HFF-Myc (cell line): ENCODE results near the gene PGA3.
"Not testable (repeated sequence)": the region's sequence is repeated elsewhere in the genome, so short reads cannot be mapped to it uniquely, and the experiment has no call there.

Experiments
- DNase-seq: peaks from one replicate; pipeline ENCODE4 v3.0.0-alpha.2; 2011; ENCODE audit warnings: low read depth; ENCODE audit errors: extremely low read depth
- H3K4me3 ChIP-seq: replicated peaks from 2 replicates; pipeline ENCODE4 v1.5.1; 2011; ENCODE audit warnings: low read depth, mild to moderate bottlenecking, control low read depth, low read length
- TF ChIP-seq, protein P1 (sequence below): IDR thresholded peaks from 2 replicates; pipeline ENCODE4 v1.5.1; 2012; ENCODE audit warnings: mild to moderate bottlenecking, low read depth, low read length, control low read depth; ENCODE audit errors: missing control alignments

The PGA3 gene

GRCh38 chr11:61172888-61173287 lies 30.4 kb upstream of the PGA3 start:
- no peak overlapping the region for H3K4me3 ChIP-seq
- no peak for DNase-seq
- TF ChIP-seq, protein P1, sequence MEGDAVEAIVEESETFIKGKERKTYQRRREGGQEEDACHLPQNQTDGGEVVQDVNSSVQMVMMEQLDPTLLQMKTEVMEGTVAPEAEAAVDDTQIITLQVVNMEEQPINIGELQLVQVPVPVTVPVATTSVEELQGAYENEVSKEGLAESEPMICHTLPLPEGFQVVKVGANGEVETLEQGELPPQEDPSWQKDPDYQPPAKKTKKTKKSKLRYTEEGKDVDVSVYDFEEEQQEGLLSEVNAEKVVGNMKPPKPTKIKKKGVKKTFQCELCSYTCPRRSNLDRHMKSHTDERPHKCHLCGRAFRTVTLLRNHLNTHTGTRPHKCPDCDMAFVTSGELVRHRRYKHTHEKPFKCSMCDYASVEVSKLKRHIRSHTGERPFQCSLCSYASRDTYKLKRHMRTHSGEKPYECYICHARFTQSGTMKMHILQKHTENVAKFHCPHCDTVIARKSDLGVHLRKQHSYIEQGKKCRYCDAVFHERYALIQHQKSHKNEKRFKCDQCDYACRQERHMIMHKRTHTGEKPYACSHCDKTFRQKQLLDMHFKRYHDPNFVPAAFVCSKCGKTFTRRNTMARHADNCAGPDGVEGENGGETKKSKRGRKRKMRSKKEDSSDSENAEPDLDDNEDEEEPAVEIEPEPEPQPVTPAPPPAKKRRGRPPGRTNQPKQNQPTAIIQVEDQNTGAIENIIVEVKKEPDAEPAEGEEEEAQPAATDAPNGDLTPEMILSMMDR = no peak

DNA sequence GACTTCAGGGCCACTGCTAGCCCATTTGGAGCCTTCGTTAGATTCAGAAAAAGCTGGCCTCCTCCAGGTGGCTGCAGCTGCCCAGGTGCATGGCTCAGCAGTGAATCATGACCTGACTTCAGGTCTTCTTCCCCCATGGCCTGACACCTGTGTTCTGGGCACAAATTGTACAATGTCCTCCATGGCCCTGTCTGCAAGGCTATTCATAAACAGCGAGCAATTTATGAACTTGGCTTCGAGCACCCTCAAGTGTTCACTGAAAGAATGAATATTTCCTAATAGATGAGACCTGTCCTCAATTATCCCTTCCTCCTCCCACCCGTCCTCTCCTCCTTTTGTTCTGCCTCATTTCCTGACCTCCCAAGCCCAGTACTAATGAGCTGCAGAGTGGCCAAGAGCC lies 29.9 kb upstream of the PGA3 start:
- no peak for DNase-seq
- TF ChIP-seq, protein P1 = no peak
- no peak overlapping the region for H3K4me3 ChIP-seq

GRCh38 chr11:61174273-61174672 lies 29.0 kb upstream of the PGA3 start:
- H3K4me3 ChIP-seq = no peak overlapping the region
- TF ChIP-seq, protein P1 = no peak
- DNase-seq = no peak

- TF ChIP-seq, protein P1 = no peak
- DNase-seq = no peak
- no peak overlapping the region for H3K4me3 ChIP-seq
Measured at GRCh38 chr11:61174949-61175348, 28.4 kb upstream of the PGA3 start.

GRCh38 chr11:61176446-61176845 lies 26.9 kb upstream of the PGA3 start:
- DNase-seq = no peak
- TF ChIP-seq, protein P1 = no peak
- H3K4me3 ChIP-seq = no peak overlapping the region

- not testable (repeated sequence) for DNase-seq, H3K4me3 ChIP-seq
Measured at GRCh38 chr11:61180205-61180604, 23.1 kb upstream of the PGA3 start.

- no peak overlapping the region for H3K4me3 ChIP-seq
- TF ChIP-seq, protein P1 = no peak
- DNase-seq = no peak
Measured at GRCh38 chr11:61181489-61181888, 21.8 kb upstream of the PGA3 start.
